Mesendoderm (in vitro differentiated cells): ENCODE data around the gene PARD3.

Experiments used
- DNase-seq: peaks from one replicate; pipeline ENCODE4 v3.0.0; 2013
- H2AK5ac ChIP-seq: 2 replicates; pipeline ENCODE4 v1.6.1; 2013; ENCODE audit warnings: low read length, inconsistent platforms
- H2BK120ac ChIP-seq: 2 replicates; pipeline ENCODE4 v1.6.1; 2013; ENCODE audit warnings: low read depth, mild to moderate bottlenecking, low read length, moderate library complexity, mixed read lengths
- H2BK15ac ChIP-seq: replicated peaks from 2 replicates; pipeline ENCODE4 v1.6.1; 2013; ENCODE audit warnings: low read depth, mild to moderate bottlenecking, moderate library complexity
- H2BK5ac ChIP-seq: 2 replicates; pipeline ENCODE4 v1.6.1; 2013; ENCODE audit warnings: low read length, inconsistent platforms
- H3K18ac ChIP-seq: 2 replicates; pipeline ENCODE4 v1.6.1; 2013; ENCODE audit warnings: mild to moderate bottlenecking, low read length, mixed read lengths
- H3K23ac ChIP-seq: one replicate; pipeline ENCODE4 v1.6.1; 2013; ENCODE audit warnings: low read length
- H3K27ac ChIP-seq: 2 replicates; pipeline ENCODE4 v1.5.1; 2013; ENCODE audit warnings: low read depth, mild to moderate bottlenecking, inconsistent platforms, low read length, moderate library complexity
- H3K27me3 ChIP-seq: 2 replicates; pipeline ENCODE4 v1.6.1; 2013; ENCODE audit warnings: low read length, control low read depth, mild to moderate bottlenecking, inconsistent platforms; ENCODE audit not compliant: insufficient read depth, poor library complexity
- H3K36me3 ChIP-seq: 2 replicates; pipeline ENCODE4 v1.6.1; 2013; ENCODE audit warnings: low read length, inconsistent platforms; ENCODE audit not compliant: control insufficient read depth, insufficient read depth
- H3K4ac ChIP-seq: one replicate; pipeline ENCODE4 v1.6.1; 2013; ENCODE audit warnings: low read depth, mild to moderate bottlenecking, low read length, moderate library complexity
- H3K4me1 ChIP-seq: 2 replicates; pipeline ENCODE4 v1.6.1; 2013; ENCODE audit warnings: low read depth, low read length, inconsistent platforms; ENCODE audit not compliant: control insufficient read depth
- H3K4me2 ChIP-seq: 2 replicates; pipeline ENCODE4 v1.6.1; 2013; ENCODE audit warnings: low read length
- H3K4me3 ChIP-seq: 2 replicates; pipeline ENCODE4 v1.5.1; 2013; ENCODE audit warnings: mild to moderate bottlenecking, low read length
- H3K56ac ChIP-seq: one replicate; pipeline ENCODE4 v1.6.1; 2013; ENCODE audit warnings: low read length
- H3K79me1 ChIP-seq: 2 replicates; pipeline ENCODE4 v1.6.1; 2013; ENCODE audit warnings: low read length, inconsistent platforms
- H3K79me2 ChIP-seq: 2 replicates; pipeline ENCODE4 v1.6.1; 2013; ENCODE audit warnings: mild to moderate bottlenecking, low read length; ENCODE audit not compliant: control insufficient read depth, insufficient read depth
- H3K9ac ChIP-seq: 2 replicates; pipeline ENCODE4 v1.6.1; 2013; ENCODE audit warnings: low read length, inconsistent platforms
- H4K5ac ChIP-seq: one replicate; pipeline ENCODE4 v1.6.1; 2013; ENCODE audit warnings: low read length
- H4K8ac ChIP-seq: one replicate; pipeline ENCODE4 v1.6.1; 2013; ENCODE audit warnings: low read depth, mild to moderate bottlenecking, control low read depth, low read length, moderate library complexity
- WGBS: extraction: QIAGEN DNeasy Blood & Tissue Kit; methylation state at CpG from one replicate; pipeline ENCODE4 v1.1.7; 2013; ENCODE audit warnings: low lambda C conversion rate, missing lambda C conversion rate; ENCODE audit not compliant: insufficient coverage; ENCODE audit errors: extremely low coverage; 5-methylcytosine and 5-hydroxymethylcytosine counted together

Gene PARD3

DNA sequence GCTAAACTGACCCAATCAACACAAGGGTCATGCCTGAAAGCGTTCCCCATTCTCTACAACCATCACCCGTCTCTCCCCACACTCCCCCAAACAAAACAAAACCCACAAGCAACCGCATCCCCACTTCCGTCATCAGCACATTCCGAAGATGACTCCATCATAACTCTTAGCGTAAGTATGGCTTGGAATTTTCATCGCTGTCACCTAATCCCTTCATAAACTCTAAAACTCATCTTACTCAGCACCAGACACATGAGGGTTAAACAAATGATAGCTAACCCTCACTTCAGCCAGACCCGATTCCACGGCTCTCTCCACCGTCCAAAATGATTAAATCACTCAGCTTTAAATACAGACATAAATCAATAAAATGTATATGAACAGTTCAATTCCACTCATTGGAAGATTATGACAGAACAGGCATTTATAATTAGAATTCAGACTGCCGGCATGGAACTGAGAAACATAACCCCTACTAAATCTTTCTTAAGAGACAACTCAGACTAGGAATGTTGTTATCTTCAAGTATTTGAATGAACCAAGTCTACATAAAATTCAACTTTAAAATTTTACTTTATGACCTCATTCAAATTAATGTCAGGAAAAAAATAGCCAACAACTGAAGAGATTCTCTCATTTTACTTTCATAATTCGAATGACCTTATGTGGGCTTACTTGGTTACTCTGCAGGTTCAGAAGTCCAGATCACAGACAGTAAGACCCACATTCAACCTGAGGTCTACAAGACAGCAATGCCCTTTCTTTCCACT lies 215.9 kb downstream of the PARD3 start:
- Histone ChIP-seq H3K9ac (no peak overlapping the region), H3K79me2 (peaks cover 7% of the 10 kb centered on the region), H3K36me3 (no peaks in the 10 kb centered on the region), H4K5ac (no peak overlapping the region), H3K18ac (no peak overlapping the region), H3K23ac (peak overlapping the region; percentile 34), H2BK15ac (no peak overlapping the region), H3K27me3 (no peaks in the 10 kb centered on the region), H3K4me2 (no peak overlapping the region), H2AK5ac (no peak overlapping the region), H2BK120ac (no peak overlapping the region), H2BK5ac (no peak overlapping the region), H4K8ac (no peak overlapping the region), H3K4me3 (no peak overlapping the region), H3K27ac (no peak overlapping the region), H3K4ac (no peak overlapping the region), H3K4me1 (peaks cover 2% of the 10 kb centered on the region), H3K79me1 (peaks cover 11% of the 10 kb centered on the region), H3K56ac (no peak overlapping the region)
- DNase-seq = no peak
- WGBS = 100% methylated on average over 4 of the region's 12 CpGs

GRCh38 chr10:34596351-34596750 lies 218.7 kb downstream of the PARD3 start:
- H4K5ac ChIP-seq = no peak overlapping the region
- H2AK5ac ChIP-seq = no peak overlapping the region
- peaks cover 17% of the 10 kb centered on the region for H3K79me1 ChIP-seq
- H3K36me3 ChIP-seq = no peaks in the 10 kb centered on the region
- no peak overlapping the region for H2BK5ac ChIP-seq
- peak; percentile 76 for DNase-seq
- no peak overlapping the region for H3K23ac ChIP-seq
- no peak overlapping the region for H3K9ac ChIP-seq
- peak overlapping the region; percentile 17 for H4K8ac ChIP-seq
- no peak overlapping the region for H3K27ac ChIP-seq
- peaks cover 5% of the 10 kb centered on the region for H3K4me1 ChIP-seq
- no peak overlapping the region for H3K56ac ChIP-seq
- H3K4me3 ChIP-seq = no peak overlapping the region
- H3K4ac ChIP-seq = no peak overlapping the region
- H2BK15ac ChIP-seq = no peak overlapping the region
- no peaks in the 10 kb centered on the region for H3K27me3 ChIP-seq
- H3K18ac ChIP-seq = no peak overlapping the region
- no peak overlapping the region for H3K4me2 ChIP-seq
- no peak overlapping the region for H2BK120ac ChIP-seq
- H3K79me2 ChIP-seq = peaks cover 11% of the 10 kb centered on the region
- no CpG with 5 or more reads among the region's 7 CpGs for WGBS

DNA sequence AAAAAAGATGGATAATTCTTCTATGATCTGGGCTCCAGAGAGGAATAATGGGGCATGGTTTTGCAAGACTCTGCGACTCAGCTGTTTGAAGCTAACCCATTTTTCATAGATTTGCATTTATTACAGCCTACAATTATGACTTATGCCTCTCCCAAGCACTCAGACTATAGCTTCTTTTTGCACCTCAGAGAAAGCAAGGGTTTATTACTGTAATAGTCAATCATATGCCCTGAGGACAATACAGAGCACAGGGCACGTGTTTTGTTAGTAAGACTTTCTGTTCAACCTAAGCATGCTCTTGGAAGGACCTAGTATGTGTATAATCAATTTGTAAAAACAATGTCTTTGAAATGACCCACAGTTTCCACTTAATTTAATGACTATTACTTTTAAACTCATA lies 221.2 kb downstream of the PARD3 start:
- Histone ChIP-seq H3K4ac (no peak overlapping the region), H4K8ac (no peak overlapping the region), H3K23ac (no peak overlapping the region), H3K4me2 (no peak overlapping the region), H3K27me3 (no peaks in the 10 kb centered on the region), H4K5ac (no peak overlapping the region), H3K18ac (no peak overlapping the region), H3K56ac (no peak overlapping the region), H2BK120ac (no peak overlapping the region), H3K9ac (no peak overlapping the region), H2BK15ac (no peak overlapping the region), H3K36me3 (no peaks in the 10 kb centered on the region), H3K79me2 (peaks cover 10% of the 10 kb centered on the region), H2AK5ac (no peak overlapping the region), H2BK5ac (no peak overlapping the region), H3K27ac (no peak overlapping the region), H3K79me1 (peaks cover 17% of the 10 kb centered on the region), H3K4me3 (no peak overlapping the region), H3K4me1 (peaks cover 5% of the 10 kb centered on the region)
- WGBS = no CpG with 5 or more reads among the region's 2 CpGs
- no peak for DNase-seq

DNA sequence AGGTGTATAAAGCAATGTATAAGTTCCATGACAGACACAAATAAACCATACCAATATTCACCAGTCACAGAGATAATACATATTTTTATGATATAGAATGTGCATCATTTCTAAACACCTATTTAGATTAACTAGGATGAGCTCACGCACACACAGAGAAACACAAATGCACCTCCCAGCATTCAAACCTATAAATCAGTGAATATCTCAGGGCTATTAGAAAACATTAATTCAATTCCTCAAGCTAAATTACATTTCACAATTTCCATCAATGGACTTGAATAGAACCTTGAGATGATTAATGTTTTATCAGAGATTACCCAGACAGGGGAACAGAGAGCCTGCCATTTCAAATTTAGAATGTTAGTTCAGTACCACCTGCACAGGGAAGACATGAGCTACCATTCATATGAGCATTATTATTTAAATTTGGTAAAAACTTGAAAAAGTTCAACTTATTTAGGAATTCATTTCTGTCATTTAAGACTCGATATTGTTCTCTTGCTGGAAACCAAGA lies 221.7 kb downstream of the PARD3 start:
- no peak overlapping the region for H3K18ac ChIP-seq
- no peak overlapping the region for H2BK15ac ChIP-seq
- no peak overlapping the region for H4K5ac ChIP-seq
- H3K23ac ChIP-seq = no peak overlapping the region
- H3K4me2 ChIP-seq = no peak overlapping the region
- peaks cover 5% of the 10 kb centered on the region for H3K79me2 ChIP-seq
- no peak overlapping the region for H3K4ac ChIP-seq
- H3K9ac ChIP-seq = no peak overlapping the region
- H3K27me3 ChIP-seq = no peaks in the 10 kb centered on the region
- no peak overlapping the region for H4K8ac ChIP-seq
- no peaks in the 10 kb centered on the region for H3K36me3 ChIP-seq
- H3K56ac ChIP-seq = no peak overlapping the region
- peaks cover 14% of the 10 kb centered on the region for H3K79me1 ChIP-seq
- no peak overlapping the region for H3K27ac ChIP-seq
- no peak overlapping the region for H2BK120ac ChIP-seq
- H3K4me3 ChIP-seq = no peak overlapping the region
- no peak overlapping the region for H2BK5ac ChIP-seq
- no peak for DNase-seq
- no peak overlapping the region for H2AK5ac ChIP-seq
- no CpG with 5 or more reads among the region's 2 CpGs for WGBS
- H3K4me1 ChIP-seq = peaks cover 5% of the 10 kb centered on the region

- no CpG with 5 or more reads among the region's 5 CpGs for WGBS
- Histone ChIP-seq H3K4me2 (no peak overlapping the region), H2BK120ac (no peak overlapping the region), H3K79me1 (peaks cover 16% of the 10 kb centered on the region), H3K4me1 (peaks cover 3% of the 10 kb centered on the region), H3K4me3 (no peak overlapping the region), H3K9ac (no peak overlapping the region), H3K79me2 (peaks cover 7% of the 10 kb centered on the region), H4K5ac (no peak overlapping the region), H3K23ac (no peak overlapping the region), H2AK5ac (no peak overlapping the region), H2BK5ac (no peak overlapping the region), H3K27ac (no peak overlapping the region), H4K8ac (no peak overlapping the region), H3K4ac (no peak overlapping the region), H2BK15ac (no peak overlapping the region), H3K18ac (no peak overlapping the region), H3K56ac (no peak overlapping the region), H3K27me3 (no peaks in the 10 kb centered on the region), H3K36me3 (no peaks in the 10 kb centered on the region)
- DNase-seq = no peak
These were observed 224.3 kb downstream of the PARD3 start for GRCh38 chr10:34590793-34591192.

DNA sequence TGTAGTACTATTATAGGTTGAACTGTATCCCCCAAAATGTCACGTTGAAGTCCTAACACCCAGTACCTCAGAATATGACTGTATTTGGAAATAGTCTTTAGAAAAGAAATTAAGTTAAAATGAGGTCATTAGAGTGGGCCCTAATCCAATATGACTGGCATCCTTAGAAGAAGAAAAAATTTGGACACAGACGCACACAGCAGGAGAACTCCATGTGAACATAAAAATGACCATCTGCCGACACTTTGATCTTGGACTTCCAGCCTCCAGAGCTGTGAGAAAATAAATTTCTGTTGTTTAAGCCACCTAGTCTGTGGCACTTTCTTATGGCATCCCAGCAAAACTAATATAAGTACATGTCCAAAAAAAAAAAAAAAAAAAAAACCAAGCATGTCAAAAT lies 225.8 kb downstream of the PARD3 start:
- H3K4me3 ChIP-seq = no peak overlapping the region
- H3K4ac ChIP-seq = no peak overlapping the region
- no peak for DNase-seq
- no CpG with 5 or more reads among the region's 3 CpGs for WGBS
- no peak overlapping the region for H2BK5ac ChIP-seq
- no peak overlapping the region for H2BK15ac ChIP-seq
- H4K8ac ChIP-seq = no peak overlapping the region
- H3K79me2 ChIP-seq = peaks cover 7% of the 10 kb centered on the region
- peaks cover 16% of the 10 kb centered on the region for H3K79me1 ChIP-seq
- no peak overlapping the region for H4K5ac ChIP-seq
- no peak overlapping the region for H3K56ac ChIP-seq
- no peak overlapping the region for H3K4me2 ChIP-seq
- H3K23ac ChIP-seq = no peak overlapping the region
- peaks cover 3% of the 10 kb centered on the region for H3K4me1 ChIP-seq
- H3K27me3 ChIP-seq = no peaks in the 10 kb centered on the region
- H3K27ac ChIP-seq = no peak overlapping the region
- no peak overlapping the region for H2BK120ac ChIP-seq
- no peak overlapping the region for H3K18ac ChIP-seq
- H3K9ac ChIP-seq = no peak overlapping the region
- H2AK5ac ChIP-seq = no peak overlapping the region
- no peaks in the 10 kb centered on the region for H3K36me3 ChIP-seq
